H1 (cell line): ENCODE measurements around the gene ENOSF1. TPM values are rescaled to one million over a fixed set of nuclear protein-coding genes. Genes with fewer than 3 reads are reported as not detected.

Experiments used
- CTCF ChIA-PET: fragments of 300-600 bp; sonication (Branson Sonifier 250); formaldehyde crosslinking; loops from one replicate; lab custom pipeline; 2021; ENCODE audit not compliant: partially characterized antibody; lab: Charles Lee
- POLR2A ChIA-PET: fragments of 300-600 bp; sonication (Branson Sonifier 250); formaldehyde crosslinking; loops from one replicate; lab custom pipeline; 2021; ENCODE audit warnings: inconsistent platforms; ENCODE audit not compliant: partially characterized antibody; lab: Charles Lee
- DNase-seq, 2 experiments: peaks; one replicate each; pipeline versions ENCODE4 v3.0.0 to v3.0.0-alpha.2; 2010 to 2022; ENCODE audit warnings: low spot score in 2 of 2, low read depth in 1 of 2, mixed read lengths in 1 of 2
- FAIRE-seq: peaks from 2 replicates; lab custom pipeline; 2011; peaks lifted over from hg19 to GRCh38; lab: Jason Lieb, UNC
- H2AFZ ChIP-seq: 2 replicates; pipeline ENCODE4 v1.8.1; 2012; ENCODE audit warnings: low read length, inconsistent platforms
- H2AK5ac ChIP-seq: 2 replicates; pipeline ENCODE4 v1.6.1; 2013; ENCODE audit warnings: low read depth, low read length
- H2BK120ac ChIP-seq: replicated peaks from 2 replicates; pipeline ENCODE3; 2013; ENCODE audit warnings: low read depth, low read length, inconsistent platforms
- H2BK12ac ChIP-seq: 2 replicates; pipeline ENCODE4 v1.6.1; 2013; ENCODE audit warnings: low read depth, low read length
- H2BK15ac ChIP-seq: 2 replicates; pipeline ENCODE4 v1.6.1; 2013; ENCODE audit warnings: low read length
- H2BK20ac ChIP-seq: 2 replicates; pipeline ENCODE4 v1.6.1; 2013; ENCODE audit warnings: low read length
- H2BK5ac ChIP-seq: 2 replicates; pipeline ENCODE4 v1.6.1; 2013; ENCODE audit warnings: low read depth, low read length
- H3K14ac ChIP-seq: 2 replicates; pipeline ENCODE4 v1.6.1; 2013; ENCODE audit warnings: inconsistent platforms; ENCODE audit not compliant: insufficient read length
- H3K18ac ChIP-seq: 2 replicates; pipeline ENCODE4 v1.6.1; 2013; ENCODE audit warnings: low read length; ENCODE audit errors: extremely low read depth
- H3K23ac ChIP-seq: 2 replicates; pipeline ENCODE4 v1.6.1; 2013; ENCODE audit warnings: inconsistent platforms; ENCODE audit not compliant: insufficient read length
- H3K23me2 ChIP-seq: 2 replicates; pipeline ENCODE4 v1.6.1; 2013; ENCODE audit warnings: low read depth, low read length
- H3K27ac ChIP-seq: 2 replicates; pipeline ENCODE4 v1.6.1; 2011; ENCODE audit warnings: low read depth, low read length, inconsistent platforms
- H3K27me3 ChIP-seq, 4 experiments: replicated peaks in 1 of 4; 1 replicate in 1 of 4; 2 replicates in 3 of 4; pipeline versions ENCODE4 v1.6.1 to v1.8.1; 2011 to 2013; ENCODE audit warnings: low read length in 3 of 4, mild to moderate bottlenecking in 3 of 4, inconsistent platforms in 2 of 4, mixed read lengths in 2 of 4, moderate library complexity in 1 of 4; ENCODE audit not compliant: control insufficient read depth in 3 of 4, insufficient read depth in 3 of 4; ENCODE audit errors: extremely low read depth in 1 of 4
- H3K36me3 ChIP-seq, 4 experiments: 2 replicates each; pipeline versions ENCODE4 v1.6.1 to v1.8.1; 2011 to 2013; ENCODE audit warnings: mild to moderate bottlenecking in 4 of 4, low read length in 3 of 4, moderate library complexity in 2 of 4, control low read depth in 1 of 4, inconsistent platforms in 1 of 4; ENCODE audit not compliant: insufficient read depth in 4 of 4, control insufficient read depth in 2 of 4
- H3K4ac ChIP-seq: replicated peaks from 2 replicates; pipeline ENCODE3; 2013; ENCODE audit warnings: low read length, low read depth, mixed read lengths, inconsistent platforms; ENCODE audit not compliant: insufficient read length
- H3K4me1 ChIP-seq, 4 experiments: replicated peaks in 1 of 4; 1 replicate in 1 of 4; 2 replicates in 3 of 4; pipeline versions ENCODE4 v1.6.1 to v1.8.1; 2011 to 2013; ENCODE audit warnings: low read length in 3 of 4, inconsistent platforms in 2 of 4, mixed read lengths in 1 of 4; ENCODE audit not compliant: insufficient read depth in 4 of 4, control insufficient read depth in 3 of 4
- H3K4me2 ChIP-seq, 2 experiments: 2 replicates each; pipeline versions ENCODE4 v1.6.1 to v1.8.1; 2011 to 2013; ENCODE audit warnings: low read depth in 2 of 2, low read length in 2 of 2, control low read depth in 1 of 2, inconsistent platforms in 1 of 2, mild to moderate bottlenecking in 1 of 2; ENCODE audit not compliant: insufficient read depth in 1 of 2
- H3K4me3 ChIP-seq, 4 experiments: fragments of 200-600, 300-600 bp in 1 of 4; sonication (generic), shearing (Covaris generic), sonication (Bioruptor Twin) in 1 of 4; 2 replicates each; pipeline versions ENCODE4 v1.5.1 to v1.8.1; 2011 to 2016; ENCODE audit warnings: low read length in 4 of 4, low read depth in 3 of 4, control low read depth in 2 of 4, inconsistent platforms in 2 of 4, mild to moderate bottlenecking in 2 of 4, mixed read lengths in 1 of 4, moderate library complexity in 1 of 4; ENCODE audit not compliant: insufficient read depth in 2 of 4; ENCODE audit errors: extremely low read depth in 1 of 4
- H3K56ac ChIP-seq: replicated peaks from 2 replicates; pipeline ENCODE3; 2013; ENCODE audit warnings: low read depth, mild to moderate bottlenecking, mixed read lengths, low read length, inconsistent platforms; ENCODE audit not compliant: insufficient read length
- H3K79me1 ChIP-seq: 2 replicates; pipeline ENCODE4 v1.6.1; 2013; ENCODE audit warnings: low read depth, low read length, control low read depth
- H3K79me2 ChIP-seq, 2 experiments: 2 replicates each; pipeline versions ENCODE4 v1.6.1 to v1.8.1; 2012 to 2013; ENCODE audit warnings: low read length in 2 of 2, mild to moderate bottlenecking in 2 of 2, inconsistent platforms in 1 of 2; ENCODE audit not compliant: insufficient read depth in 2 of 2, control insufficient read depth in 1 of 2
- H3K9ac ChIP-seq, 4 experiments: replicated peaks in 1 of 4; 1 replicate in 1 of 4; 2 replicates in 3 of 4; pipeline versions ENCODE4 v1.6.1 to v1.8.1; 2011 to 2013; ENCODE audit warnings: low read depth in 3 of 4, low read length in 3 of 4, control low read depth in 2 of 4, mild to moderate bottlenecking in 2 of 4, moderate library complexity in 2 of 4, inconsistent platforms in 1 of 4; ENCODE audit errors: extremely low read depth in 1 of 4
- H3K9me3 ChIP-seq, 2 experiments: 2 replicates each; pipeline versions ENCODE4 v1.6.1 to v1.8.1; 2012 to 2013; ENCODE audit warnings: mild to moderate bottlenecking in 2 of 2, moderate library complexity in 2 of 2, control low read depth in 1 of 2, inconsistent platforms in 1 of 2, low read depth in 1 of 2, low read length in 1 of 2, mixed read lengths in 1 of 2; ENCODE audit not compliant: insufficient read depth in 2 of 2
- H4K20me1 ChIP-seq, 2 experiments: replicated peaks in 1 of 2; 2 replicates each; pipeline versions ENCODE3 to v1.8.1; 2011 to 2013; ENCODE audit warnings: inconsistent platforms in 2 of 2, low read length in 2 of 2, mild to moderate bottlenecking in 1 of 2; ENCODE audit not compliant: insufficient read depth in 2 of 2, control insufficient read depth in 1 of 2
- H4K5ac ChIP-seq: 2 replicates; pipeline ENCODE4 v1.6.1; 2013; ENCODE audit warnings: low read length, low read depth, mixed read lengths, inconsistent platforms; ENCODE audit not compliant: insufficient read length
- H4K8ac ChIP-seq: 2 replicates; pipeline ENCODE4 v1.8.0; 2013; ENCODE audit warnings: mild to moderate bottlenecking, moderate library complexity, low read length, inconsistent platforms; ENCODE audit not compliant: insufficient read depth; ENCODE audit errors: extremely low read depth
- H4K91ac ChIP-seq: replicated peaks from 2 replicates; pipeline ENCODE3; 2013; ENCODE audit warnings: low read length, mixed read lengths, inconsistent platforms; ENCODE audit not compliant: insufficient read length
- ASH2L ChIP-seq: fragments of 200-600, 300-600 bp; sonication (generic); IDR thresholded peaks from one replicate; pipeline ENCODE4 v1.7.1; 2017; ENCODE audit warnings: low read length
- SP1 ChIP-seq: IDR thresholded peaks from 2 replicates; pipeline ENCODE4 v1.6.1; 2011; ENCODE audit warnings: low read depth, low read length
- WGBS, 2 experiments: shearing (Covaris generic) in 1 of 2; methylation state at CpG; one replicate each; pipeline versions ENCODE4 v1.1.6 to v1.1.7; 2013 to 2015; ENCODE audit warnings: low lambda C conversion rate in 2 of 2, mixed read lengths in 2 of 2, inconsistent platforms in 1 of 2, low coverage in 1 of 2, missing lambda C conversion rate in 1 of 2; ENCODE audit not compliant: insufficient replicate concordance in 2 of 2, insufficient coverage in 1 of 2, insufficient read length in 1 of 2; ENCODE audit errors: extremely low coverage in 1 of 2, missing lambda C conversion rate in 1 of 2; 5-methylcytosine and 5-hydroxymethylcytosine counted together
- polyA plus RNA-seq, 7 experiments: library from polyadenylated mRNA; depleted of rRNA in 3 of 7; stranded (reverse) in 5 of 7; unstranded in 2 of 7; fragments of >200 nt in 5 of 7; fragments of 200-250 nt in 2 of 7; gene quantifications; 1 replicate in 5 of 7; 2 replicates in 1 of 7; 4 replicates in 1 of 7; pipeline versions ENCODE4 v1.2.1 to v1.2.3, GENCODE V29; 2011 to 2013; ENCODE audit warnings: missing spikeins in 2 of 7, mixed read lengths in 2 of 7
- total RNA-seq: library from RNA; stranded (reverse); fragmentation: NEBNext Ultra II Directional; extraction: Animal tissue kit (Norgen Biotek cat#: 25700); gene quantifications from 2 replicates; pipeline ENCODE4 v1.2.1, GENCODE V29; 2021
- TF ChIP-seq, protein P1 (sequence below): IDR thresholded peaks from 2 replicates; pipeline ENCODE4 v1.6.1; 2012; ENCODE audit warnings: inconsistent platforms

Gene ENOSF1
- total and polyA plus RNA-seq, 2 of the 8 experiments (the other 6 are each of a cell fraction or from before 2014, with no cell fraction given) = 15.4 to 26.4 TPM

DNA sequence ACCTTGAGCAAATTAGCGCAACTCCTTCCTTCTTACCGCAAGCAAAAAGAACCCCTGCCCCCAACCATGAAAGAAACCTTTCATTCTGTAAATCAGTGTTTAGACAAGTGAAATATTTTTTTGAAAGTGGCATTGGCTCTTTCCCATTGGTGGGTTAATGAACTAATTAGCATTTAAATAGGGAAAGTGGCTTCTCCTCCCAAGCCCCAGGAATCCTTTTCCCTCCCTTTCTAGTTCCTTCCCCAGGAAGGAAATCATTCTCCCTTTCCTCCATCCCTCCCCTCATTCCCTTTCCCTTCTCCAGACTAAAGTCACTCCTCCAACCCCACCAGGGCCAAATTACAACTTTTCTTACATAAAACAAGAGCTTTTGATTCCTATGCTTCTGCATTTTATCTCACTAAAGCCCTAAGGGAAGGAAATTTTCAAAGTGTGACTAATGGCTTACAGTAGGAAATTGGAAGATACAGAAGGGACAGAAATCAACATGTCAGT lies 77.8 kb downstream of the ENOSF1 start:
- no peaks in the 10 kb centered on the region for H3K79me1 ChIP-seq

More for the DNA sequence above, 77.8 kb downstream of the ENOSF1 start:
- Histone ChIP-seq H4K8ac (no peak overlapping the region), H2BK5ac (no peak overlapping the region), H3K4ac (no peak overlapping the region), H3K79me2 (no peaks in the 10 kb centered on the region), H3K9me3 (no peaks in the 10 kb centered on the region), H3K23me2 (no peaks in the 10 kb centered on the region), H4K91ac (no peak overlapping the region), H2BK120ac (no peak overlapping the region), H3K23ac (no peak overlapping the region), H3K4me2 (peak overlapping the region; percentile 34 to 56), H2BK15ac (no peak overlapping the region), H3K27me3 (no peaks in the 10 kb centered on the region), H3K14ac (no peak overlapping the region), H3K9ac (no peak overlapping the region), H3K4me3 (peak overlapping the region in 1 of 4 experiments; percentile 43; a peak in 1 of 8 replicates), H3K18ac (peak overlapping the region; percentile 64; the same call in 1 of the 2 replicates), H3K36me3 (no peaks in the 10 kb centered on the region), H3K56ac (no peak overlapping the region), H4K20me1 (no peaks in the 10 kb centered on the region), H2AK5ac (no peak overlapping the region), H2BK20ac (no peak overlapping the region), H3K4me1 (peaks cover 0 to 8% (median 2%) of the 10 kb centered on the region in 4 experiments; a peak in 3 of 7 replicates), H2AFZ (no peak overlapping the region), H4K5ac (no peak overlapping the region), H3K27ac (no peak overlapping the region), H2BK12ac (no peak overlapping the region)
- peak; percentile 19 for FAIRE-seq
- ChIA-PET CTCF (interaction anchor here (0.6 to 1.7 kb wide), 3 partner anchors 10 to 55 kb away, joined by 3 to 11 read pairs (median 3); partner anchors contain the start of gene CETN1), POLR2A (interaction anchor here (0.8 kb wide), 1 partner anchor 367 kb away, joined by 3 read pairs; the partner anchor contains the start of gene THOC1)
- TF ChIP-seq SP1 (0 out of 2 replicates have a peak, but pooled peaks have one; percentile 36), ASH2L (no peak)
- TF ChIP-seq, protein P1, sequence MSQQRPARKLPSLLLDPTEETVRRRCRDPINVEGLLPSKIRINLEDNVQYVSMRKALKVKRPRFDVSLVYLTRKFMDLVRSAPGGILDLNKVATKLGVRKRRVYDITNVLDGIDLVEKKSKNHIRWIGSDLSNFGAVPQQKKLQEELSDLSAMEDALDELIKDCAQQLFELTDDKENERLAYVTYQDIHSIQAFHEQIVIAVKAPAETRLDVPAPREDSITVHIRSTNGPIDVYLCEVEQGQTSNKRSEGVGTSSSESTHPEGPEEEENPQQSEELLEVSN = 0 out of 2 replicates have a peak, but pooled peaks have one; percentile 16
- WGBS, 2 experiments = 7% methylated on average over 2 of the region's 2 CpGs; no CpG with 5 or more reads in 1 of the 2 experiments
- DNase-seq = peak in 1 of 2 experiments; percentile 5
